PC-3 (cell line): Measurements from ENCODE around the gene RANBP1.

ENCODE experiments used
- EZH2 ChIP-seq: fragments of 300-600 bp; sonication (generic); IDR thresholded peaks from one replicate; pipeline ENCODE4 v1.6.1; 2017; ENCODE audit warnings: antibody characterized with exemption, mild to moderate bottlenecking, low read length; ENCODE audit not compliant: unreplicated experiment
- EZH2phosphoT487 ChIP-seq: fragments of 300-600 bp; sonication (generic); IDR thresholded peaks from 2 replicates; pipeline ENCODE4 v1.6.1; 2018; ENCODE audit warnings: mild to moderate bottlenecking, antibody characterized with exemption, low read length, borderline replicate concordance
- TF ChIP-seq, protein P1 (sequence below): fragments of 300-600 bp; sonication (generic); conservative IDR thresholded peaks from 2 replicates; pipeline ENCODE4 v1.5.1; 2017; ENCODE audit warnings: antibody characterized with exemption, low read depth, mild to moderate bottlenecking, low read length

DNA sequence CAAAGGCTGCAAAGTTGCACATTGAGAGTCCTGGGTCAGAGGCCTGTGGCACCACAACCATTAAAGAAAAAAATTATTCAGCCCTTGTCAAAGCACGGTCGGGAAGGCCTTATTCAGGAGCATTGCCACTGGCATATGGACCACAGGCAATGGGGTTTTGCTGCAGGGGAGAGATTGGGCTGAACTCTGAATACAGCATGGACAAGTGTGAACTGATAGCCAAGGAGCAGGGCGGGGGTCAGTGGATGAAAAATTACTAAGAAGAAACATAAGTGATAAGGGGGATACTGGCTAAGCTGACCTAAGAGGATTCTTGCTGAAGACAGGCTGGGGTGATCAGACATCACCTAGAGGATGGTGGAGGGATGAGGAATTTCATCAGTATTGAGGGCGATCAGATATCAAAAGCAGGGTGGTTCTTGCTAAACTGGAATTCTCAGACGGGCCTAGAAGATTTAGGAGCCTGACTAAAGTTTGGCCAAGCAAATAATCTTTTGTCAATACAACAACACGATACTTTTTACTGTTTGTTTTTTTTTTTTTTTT, 39.2 kb upstream of the RANBP1 start:
- TF ChIP-seq, protein P1, sequence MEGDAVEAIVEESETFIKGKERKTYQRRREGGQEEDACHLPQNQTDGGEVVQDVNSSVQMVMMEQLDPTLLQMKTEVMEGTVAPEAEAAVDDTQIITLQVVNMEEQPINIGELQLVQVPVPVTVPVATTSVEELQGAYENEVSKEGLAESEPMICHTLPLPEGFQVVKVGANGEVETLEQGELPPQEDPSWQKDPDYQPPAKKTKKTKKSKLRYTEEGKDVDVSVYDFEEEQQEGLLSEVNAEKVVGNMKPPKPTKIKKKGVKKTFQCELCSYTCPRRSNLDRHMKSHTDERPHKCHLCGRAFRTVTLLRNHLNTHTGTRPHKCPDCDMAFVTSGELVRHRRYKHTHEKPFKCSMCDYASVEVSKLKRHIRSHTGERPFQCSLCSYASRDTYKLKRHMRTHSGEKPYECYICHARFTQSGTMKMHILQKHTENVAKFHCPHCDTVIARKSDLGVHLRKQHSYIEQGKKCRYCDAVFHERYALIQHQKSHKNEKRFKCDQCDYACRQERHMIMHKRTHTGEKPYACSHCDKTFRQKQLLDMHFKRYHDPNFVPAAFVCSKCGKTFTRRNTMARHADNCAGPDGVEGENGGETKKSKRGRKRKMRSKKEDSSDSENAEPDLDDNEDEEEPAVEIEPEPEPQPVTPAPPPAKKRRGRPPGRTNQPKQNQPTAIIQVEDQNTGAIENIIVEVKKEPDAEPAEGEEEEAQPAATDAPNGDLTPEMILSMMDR = no peak
- TF ChIP-seq EZH2 (no peak), EZH2phosphoT487 (no peak)
